Activated naive CD4-positive, alpha-beta T cell treated with anti-CD3 and anti-CD28 coated beads, Interleukin-2, amount 50 U/mL, for 16 hours (primary cell): ENCODE results near the gene VWA5B1.
"Not testable (repeated sequence)": the region's sequence is repeated elsewhere in the genome, so short reads cannot be mapped to it uniquely, and the experiment has no call there.

ENCODE experiments used
- DNase-seq: peaks from one replicate; pipeline ENCODE4 v3.0.0-alpha.2; 2020

VWA5B1 gene

GRCh38 chr1:20281801-20282200 is 8.9 kb upstream of the VWA5B1 start:
- DNase-seq = no peak

DNA sequence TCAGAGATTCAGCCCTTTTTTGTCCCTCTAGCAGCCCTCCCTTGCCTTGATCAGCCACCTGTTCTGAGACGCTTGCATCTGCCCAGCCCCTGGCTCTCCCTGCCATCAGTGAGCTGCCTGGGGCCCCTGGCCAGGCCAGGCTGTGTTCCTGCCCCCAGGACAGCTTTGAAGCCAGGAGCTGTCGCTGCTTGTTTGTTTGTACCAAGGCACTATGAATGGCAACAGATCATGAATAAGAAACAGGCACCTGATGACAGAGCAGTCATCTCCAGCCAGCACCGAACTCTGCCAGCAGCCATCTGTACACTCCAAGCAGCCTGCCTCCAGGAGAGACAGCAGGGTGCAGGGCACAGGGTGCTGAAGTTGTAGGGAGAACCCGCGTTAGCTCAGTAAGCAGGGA is 8.1 kb upstream of the VWA5B1 start:
- DNase-seq = no peak

DNA sequence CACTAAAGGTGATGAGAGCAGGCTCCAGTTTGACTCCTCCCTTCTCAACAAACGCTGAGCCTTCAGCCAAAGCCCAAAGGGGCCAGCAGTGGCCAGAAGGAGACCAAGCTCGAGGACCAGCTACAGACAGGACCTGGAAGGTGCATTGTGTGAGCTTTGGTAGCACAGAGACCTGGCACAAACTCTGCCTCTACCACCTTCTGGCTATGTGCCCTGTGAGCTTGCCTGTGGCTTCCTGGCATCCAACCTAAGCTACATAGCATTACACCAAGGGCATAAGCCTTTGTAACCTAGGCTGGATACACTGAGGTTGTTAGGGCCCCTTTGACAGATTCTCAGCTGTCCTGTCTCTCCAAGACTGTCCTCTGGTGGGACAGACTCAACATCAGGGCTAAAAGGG is 6.6 kb upstream of the VWA5B1 start:
- DNase-seq = no peak

GRCh38 chr1:20284625-20285024 is 6.0 kb upstream of the VWA5B1 start:
- no peak for DNase-seq

GRCh38 chr1:20285510-20285909 is 5.2 kb upstream of the VWA5B1 start:
- no peak for DNase-seq

DNA sequence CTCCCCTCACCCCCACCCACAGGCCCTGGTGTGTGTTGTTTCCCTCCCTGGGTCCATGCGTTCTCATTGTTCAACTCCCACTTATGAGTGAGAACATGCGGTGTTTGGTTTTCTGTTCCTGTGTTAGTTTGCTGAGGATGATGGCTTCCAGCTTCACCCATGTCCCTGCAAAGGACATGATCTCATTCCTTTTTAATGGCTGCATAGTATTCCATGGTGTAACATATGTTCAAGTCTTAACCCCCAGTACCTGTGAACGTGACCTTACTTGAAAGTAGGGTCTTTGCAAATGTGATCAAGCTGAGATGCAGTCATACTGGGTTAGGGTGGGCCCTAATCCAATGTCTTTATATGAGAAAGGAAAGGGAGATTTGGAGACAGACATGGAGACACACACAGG is 3.0 kb upstream of the VWA5B1 start:
- DNase-seq = not testable (repeated sequence)

GRCh38 chr1:20291645-20292084 is 990 bp downstream of the VWA5B1 start:
- peak; percentile 16 for DNase-seq

DNA sequence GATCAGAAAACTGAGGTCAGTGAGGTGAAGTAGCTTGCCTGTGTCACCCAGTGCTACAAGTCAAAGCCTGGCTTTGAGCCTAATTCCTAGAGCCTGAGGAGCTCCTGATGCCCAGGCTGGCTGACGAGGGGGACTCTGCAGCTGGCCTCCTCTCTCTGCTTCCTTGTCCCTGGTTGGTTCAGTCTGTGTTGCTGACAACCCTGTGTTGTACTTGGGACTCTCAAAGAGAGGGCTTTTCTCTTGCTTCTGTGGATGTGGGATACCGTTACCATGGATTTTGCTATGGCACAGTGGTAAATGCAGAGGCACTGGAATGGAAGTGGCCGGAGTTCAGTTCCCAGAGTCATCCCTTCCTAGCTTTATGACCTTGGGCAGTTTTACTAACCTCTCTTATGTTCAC is 8.0 kb downstream of the VWA5B1 start:
- no peak for DNase-seq

DNA sequence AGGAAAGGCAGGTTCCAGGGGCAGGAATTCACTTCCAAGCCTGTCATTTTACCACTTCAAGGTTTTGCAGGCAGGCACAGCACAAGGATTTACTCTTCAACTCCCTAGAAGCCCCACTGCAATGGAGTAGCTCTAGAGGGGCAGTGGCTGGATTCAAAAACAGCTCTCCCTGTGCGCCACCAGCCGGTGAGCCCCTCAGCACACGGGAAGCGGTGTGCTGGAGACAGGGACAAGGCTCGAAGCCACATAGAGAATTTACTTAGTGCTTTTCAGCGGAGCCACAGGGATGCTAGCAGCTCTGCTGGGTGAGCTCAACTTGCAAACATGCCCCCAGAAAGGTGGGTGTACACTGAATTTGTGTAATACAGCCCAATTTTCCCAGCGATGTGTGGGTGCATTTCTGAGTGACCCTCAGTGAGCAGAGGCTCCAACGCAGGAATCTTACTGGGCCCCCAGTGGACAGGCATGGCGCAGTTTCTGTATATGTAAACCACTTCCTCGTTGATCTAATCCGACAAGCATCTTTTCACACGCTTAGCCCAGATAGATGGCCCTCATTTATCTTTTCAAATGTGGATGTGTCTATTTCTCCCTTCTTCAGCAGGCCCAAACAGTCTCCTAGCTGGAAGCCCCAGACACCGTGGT is 10.9 kb downstream of the VWA5B1 start:
- DNase-seq = no peak

- DNase-seq = no peak
These were observed 11.4 kb downstream of the VWA5B1 start for GRCh38 chr1:20302108-20302471.

DNA sequence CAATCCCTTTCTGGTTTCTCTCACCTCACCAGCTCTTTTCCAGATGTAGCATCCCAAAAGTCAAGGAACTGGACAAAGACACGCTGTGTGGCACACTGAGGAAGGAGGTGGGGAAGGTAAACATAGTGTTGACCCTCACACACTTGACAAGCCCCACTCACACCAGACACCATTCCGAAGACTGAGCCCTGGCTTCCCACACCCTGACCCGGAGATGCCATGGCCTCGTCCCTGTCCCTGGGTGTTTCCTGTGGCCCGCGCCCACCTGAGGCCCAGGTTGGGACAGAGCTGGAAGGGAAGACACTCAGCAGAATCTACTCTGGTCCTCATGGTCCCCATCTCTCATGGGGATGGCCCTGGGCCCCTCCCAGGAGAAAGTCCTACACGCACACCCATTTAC is 16.4 kb downstream of the VWA5B1 start:
- DNase-seq = no peak

DNA sequence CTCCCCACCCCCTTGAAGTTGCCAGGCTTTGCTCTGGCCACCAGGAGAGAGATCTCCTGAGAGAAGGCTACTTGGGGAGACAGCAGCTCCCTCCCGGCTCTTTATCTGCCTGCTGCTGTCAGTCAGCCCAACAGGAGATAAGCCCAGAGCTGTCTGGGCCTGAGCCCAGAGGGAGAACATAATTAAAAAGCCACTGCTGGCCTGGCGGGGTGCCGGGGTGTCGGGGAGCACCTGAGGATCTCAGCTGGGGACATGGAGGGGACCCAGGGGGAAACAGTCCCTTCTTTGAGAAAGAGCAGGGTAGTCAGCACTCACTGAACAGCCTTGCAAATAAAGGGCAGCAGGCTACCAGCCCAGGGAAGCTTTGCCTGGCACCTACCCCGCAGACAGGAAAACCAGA is 17.9 kb downstream of the VWA5B1 start:
- DNase-seq = no peak

DNA sequence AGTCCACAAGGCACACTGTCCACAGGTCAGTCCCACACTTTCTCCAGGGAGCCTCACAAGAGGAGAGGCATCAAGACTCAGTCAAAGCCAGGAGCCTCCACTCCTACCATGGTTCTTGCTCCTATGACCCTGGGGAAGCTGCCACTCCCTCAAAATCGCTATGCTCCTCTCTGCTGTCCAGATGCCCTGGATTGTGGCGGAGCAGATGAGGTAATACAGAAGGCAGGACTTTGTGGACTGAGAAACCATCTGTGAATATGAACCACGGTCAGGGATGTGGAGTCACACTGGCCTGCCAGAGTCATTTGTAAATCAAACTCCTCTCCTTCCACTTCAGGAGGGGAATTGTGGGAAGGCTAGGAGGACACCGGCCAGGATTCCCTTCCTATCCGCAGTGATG is 20.6 kb downstream of the VWA5B1 start:
- no peak for DNase-seq

- DNase-seq = no peak
These were observed 21.6 kb downstream of the VWA5B1 start for GRCh38 chr1:20312310-20312709.

DNA sequence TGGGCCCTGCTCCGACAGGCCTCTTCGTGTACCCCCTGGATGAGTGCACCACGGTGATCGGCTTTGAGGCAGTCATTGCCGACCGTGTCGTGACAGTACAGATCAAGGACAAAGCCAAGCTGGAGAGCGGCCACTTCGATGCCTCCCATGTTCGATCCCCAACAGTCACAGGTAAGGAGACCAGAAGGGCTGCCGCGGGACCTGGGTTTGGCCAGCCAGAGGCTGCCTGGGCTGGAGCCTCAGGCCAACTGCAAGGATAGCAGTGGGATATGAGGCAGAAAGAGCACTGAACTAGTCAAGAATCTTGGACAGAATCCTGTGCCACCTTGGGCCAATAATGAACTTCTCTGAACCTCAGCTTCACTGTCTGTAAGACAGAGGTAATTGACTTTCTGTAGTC is 22.1 kb downstream of the VWA5B1 start:
- DNase-seq = no peak

DNA sequence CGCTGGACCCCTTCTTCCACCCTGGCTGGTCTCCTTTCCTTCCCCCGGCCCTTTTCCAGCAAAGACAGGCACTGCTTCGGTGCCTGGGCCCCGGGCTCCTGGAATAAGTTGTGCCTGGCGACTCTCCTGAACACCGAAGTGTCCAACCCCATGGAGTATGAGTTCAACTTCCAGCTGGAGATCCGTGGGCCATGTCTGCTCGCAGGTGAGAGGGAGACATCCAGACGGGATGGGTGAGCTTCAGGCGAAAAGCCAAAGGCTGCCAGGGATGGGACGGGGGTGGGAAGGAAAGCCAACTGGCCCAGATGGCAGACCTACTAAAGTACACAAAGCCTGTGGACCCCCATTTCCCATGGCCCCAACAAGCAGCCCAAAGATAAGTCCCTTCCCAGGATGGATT is 26.8 kb downstream of the VWA5B1 start:
- no peak for DNase-seq

GRCh38 chr1:20318521-20318920 is 27.8 kb downstream of the VWA5B1 start:
- no peak for DNase-seq

GRCh38 chr1:20318971-20319370 is 28.3 kb downstream of the VWA5B1 start:
- no peak for DNase-seq

DNA sequence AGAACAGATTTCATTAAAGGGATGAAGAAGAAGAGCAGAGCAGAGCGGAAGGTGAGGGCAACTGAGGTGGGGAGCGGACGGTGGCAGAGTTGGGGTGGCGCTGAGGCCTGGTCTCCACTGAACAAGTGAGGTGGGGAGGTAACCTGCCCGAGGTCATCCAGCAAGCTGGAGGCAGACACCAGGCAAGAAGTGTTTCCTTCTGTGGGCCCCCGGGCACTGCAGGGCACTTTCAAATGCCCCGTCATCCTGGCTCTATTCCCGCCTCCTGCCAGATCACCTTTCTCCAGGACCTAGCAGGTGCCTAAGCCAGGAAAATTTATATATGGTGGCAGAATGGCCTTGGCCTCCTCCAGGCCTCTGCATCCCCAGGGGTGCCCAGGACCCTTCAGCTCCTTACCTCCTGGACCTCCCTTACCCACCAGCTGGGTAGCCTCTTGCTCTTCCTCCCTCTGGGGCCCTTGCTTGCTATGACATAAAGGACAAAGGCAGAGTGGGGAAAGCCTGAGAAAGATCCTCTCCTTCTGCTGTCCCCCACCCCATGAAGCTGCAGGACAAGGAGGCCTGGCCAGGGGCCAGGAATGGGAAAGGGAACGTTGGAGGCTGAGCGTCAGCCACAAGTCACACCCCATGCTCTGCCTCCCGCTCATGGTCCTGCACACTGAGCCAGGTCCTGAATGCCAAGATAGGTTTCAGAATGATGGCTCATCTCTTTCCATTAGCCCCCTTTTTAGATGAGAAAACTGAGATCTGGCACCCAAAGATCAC is 29.0 kb downstream of the VWA5B1 start:
- no peak for DNase-seq

- DNase-seq = no peak
These were observed 30.0 kb downstream of the VWA5B1 start for GRCh38 chr1:20320704-20321103.

- no peak for DNase-seq
These were observed 30.9 kb downstream of the VWA5B1 start for GRCh38 chr1:20321573-20321972.

DNA sequence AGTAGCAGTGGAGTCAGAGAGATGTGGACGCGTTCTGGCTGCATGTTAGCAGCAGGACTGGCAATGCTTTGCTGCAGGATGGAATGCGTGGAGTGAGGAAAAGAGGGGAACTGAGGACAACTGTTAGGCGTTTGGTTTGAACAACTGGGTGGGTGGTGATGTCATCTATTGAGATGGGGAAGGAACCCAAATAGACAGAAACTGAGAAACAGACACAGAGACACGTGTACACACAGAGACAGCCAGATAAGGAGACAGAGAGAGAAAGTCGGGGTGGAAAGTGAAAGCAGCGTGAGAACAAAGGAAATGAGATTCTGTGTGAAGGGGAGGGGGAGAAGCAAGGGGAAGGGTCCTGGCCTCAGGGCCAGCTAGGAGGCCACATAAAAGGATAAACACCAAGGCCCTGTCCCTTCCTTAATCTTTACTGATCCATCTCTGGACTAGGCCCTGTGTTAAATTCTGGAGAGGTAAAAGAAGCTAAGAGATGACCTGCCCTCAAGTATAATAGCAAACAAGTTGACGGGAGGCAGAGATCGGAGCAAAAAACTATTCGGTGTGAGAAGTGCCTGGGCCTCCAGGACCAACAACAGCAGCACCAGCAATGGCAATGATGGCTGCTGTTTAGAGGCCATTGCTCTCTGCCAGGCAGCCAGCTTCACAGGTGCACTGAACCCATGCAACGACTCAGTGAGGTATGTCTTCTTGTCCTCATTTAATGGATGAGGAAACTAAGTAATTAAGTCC is 31.6 kb downstream of the VWA5B1 start:
- no peak for DNase-seq

DNA sequence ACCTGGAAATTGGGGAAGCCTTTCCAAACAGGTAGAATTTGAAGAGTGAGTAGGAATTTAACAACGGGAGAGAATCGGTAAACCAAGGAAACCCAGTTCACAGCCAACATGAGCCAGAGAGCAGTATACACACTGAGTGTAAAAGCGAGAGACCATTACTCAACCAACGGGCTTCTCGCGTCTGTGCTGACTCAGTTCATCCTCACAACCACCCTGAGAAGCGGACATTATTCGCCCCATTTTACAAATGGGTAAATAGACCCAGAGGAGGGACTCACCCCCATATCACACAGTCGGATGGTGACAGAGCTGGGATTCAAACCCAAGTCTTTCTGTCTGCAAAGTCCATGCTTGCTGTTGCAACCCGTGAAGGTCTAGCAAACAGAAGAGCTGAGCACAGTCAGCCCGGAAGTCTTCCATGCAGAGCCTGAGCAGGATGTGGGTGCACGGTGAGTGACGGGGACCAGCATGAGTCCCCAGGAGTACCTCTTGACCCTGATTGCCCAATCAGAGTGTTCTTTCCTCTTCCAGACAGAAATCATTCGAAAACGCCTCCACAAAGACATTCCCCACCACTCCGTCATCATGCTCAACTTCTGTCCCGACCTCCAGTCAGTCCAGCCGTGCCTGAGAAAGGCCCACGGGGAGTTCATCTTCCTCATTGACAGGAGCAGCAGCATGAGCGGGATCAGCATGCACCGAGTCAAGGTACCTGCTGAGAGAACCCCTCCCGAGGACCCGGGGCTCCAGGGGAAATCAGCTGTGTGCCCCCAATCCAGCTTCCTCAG is 32.3 kb downstream of the VWA5B1 start:
- DNase-seq = peak; percentile 36

DNA sequence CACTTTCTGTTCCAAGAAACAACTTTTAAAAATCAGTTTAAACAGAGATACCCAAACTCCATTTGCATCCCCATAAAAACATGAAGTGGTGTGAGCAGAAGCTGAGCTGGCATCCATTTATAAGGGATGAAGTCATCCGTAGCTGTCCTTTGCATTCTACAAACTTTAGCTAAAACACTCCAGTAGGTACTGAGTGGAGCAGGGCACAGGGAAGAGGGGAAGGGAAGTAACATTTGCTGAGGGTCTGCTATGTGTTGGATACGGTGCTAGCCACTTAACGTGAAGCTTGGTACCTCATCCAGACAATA is 32.9 kb downstream of the VWA5B1 start:
- no peak for DNase-seq
